ENCODE measurements around the gene PIGA.

Gene PIGA

GRCh38 chrX:15335135-15336022 is at the start of gene PIGA:
PIGA (minus strand) TSS chrX:15335523; CDS start chrX:15331930, 3,593 bp downstream.
- no peaks in the 10 kb centered on the region for H3K9me3 ChIP-seq
- H3K4me1 ChIP-seq (ENCODE audit: control insufficient read depth in 1 of 2, insufficient read depth in 1 of 2, low read depth in 1 of 2, low read length in 1 of 2): peaks cover 11 to 14% of the 10 kb centered on the region in 2 experiments
- peak within 1 kb of the TSS; percentile 81 for H3K27ac ChIP-seq
- peaks cover 11% of the 10 kb centered on the region for H3K36me3 ChIP-seq
- no peak for TF ChIP-seq CTCF (IDR thresholded peaks at IDR 0.05)
- H3K4me3 ChIP-seq (ENCODE audit: low read depth in 1 of 2, low read length in 1 of 2): peak within 1 kb of the TSS; percentile 65 to 82
- peaks cover 14% of the 10 kb centered on the region for H3K27me3 ChIP-seq

- no peaks in the 10 kb centered on the region for H3K36me3 ChIP-seq
- H3K27ac ChIP-seq: no peak within 1 kb of the TSS
- H3K4me1 ChIP-seq (ENCODE audit: control insufficient read depth in 1 of 2, insufficient read depth in 1 of 2, low read depth in 1 of 2, low read length in 1 of 2): no peaks in the 10 kb centered on the region
- no peak for TF ChIP-seq CTCF (IDR thresholded peaks at IDR 0.05)
- no peak within 1 kb of the TSS for H3K4me3 ChIP-seq (ENCODE audit: low read depth in 1 of 2, low read length in 1 of 2)
- H3K27me3 ChIP-seq: no peaks in the 10 kb centered on the region
- H3K9me3 ChIP-seq: no peaks in the 10 kb centered on the region
Observed at GRCh38 chrX:15384304-15384703, 49.0 kb upstream of the PIGA start, which contains the start of gene VEGFD. VEGFD (minus strand) TSS chrX:15384413; CDS start chrX:15383946, 467 bp downstream.

GRCh38 chrX:15382813-15383212 is 47.5 kb upstream of the PIGA start:
- no peak overlapping the region for H3K4me3 ChIP-seq (ENCODE audit: low read depth in 1 of 2, low read length in 1 of 2)
- no peak overlapping the region for H3K27ac ChIP-seq
- H3K27me3 ChIP-seq: no peaks in the 10 kb centered on the region
- H3K36me3 ChIP-seq: no peaks in the 10 kb centered on the region
- no peaks in the 10 kb centered on the region for H3K9me3 ChIP-seq
- TF ChIP-seq CTCF (IDR thresholded peaks at IDR 0.05): no peak
- no peaks in the 10 kb centered on the region for H3K4me1 ChIP-seq (ENCODE audit: control insufficient read depth in 1 of 2, insufficient read depth in 1 of 2, low read depth in 1 of 2, low read length in 1 of 2)

- Histone ChIP-seq H3K4me1 (ENCODE audit: control insufficient read depth in 1 of 2, insufficient read depth in 1 of 2, low read depth in 1 of 2, low read length in 1 of 2) (no peaks in the 10 kb centered on the region), H3K9me3 (no peaks in the 10 kb centered on the region), H3K36me3 (no peaks in the 10 kb centered on the region), H3K4me3 (ENCODE audit: low read depth in 1 of 2, low read length in 1 of 2) (no peak overlapping the region), H3K27me3 (no peaks in the 10 kb centered on the region), H3K27ac (no peak overlapping the region)
- TF ChIP-seq CTCF (IDR thresholded peaks at IDR 0.05): no peak
Observed at GRCh38 chrX:15376956-15377355, 41.6 kb upstream of the PIGA start.

- no peak overlapping the region for H3K27ac ChIP-seq
- H3K9me3 ChIP-seq: no peaks in the 10 kb centered on the region
- no peak overlapping the region for H3K4me3 ChIP-seq (ENCODE audit: low read depth in 1 of 2, low read length in 1 of 2)
- no peaks in the 10 kb centered on the region for H3K36me3 ChIP-seq
- H3K27me3 ChIP-seq: no peaks in the 10 kb centered on the region
- peaks cover 7 to 13% of the 10 kb centered on the region in 2 experiments for H3K4me1 ChIP-seq (ENCODE audit: control insufficient read depth in 1 of 2, insufficient read depth in 1 of 2, low read depth in 1 of 2, low read length in 1 of 2)
- no peak for TF ChIP-seq CTCF (IDR thresholded peaks at IDR 0.05)
Observed at GRCh38 chrX:15373976-15374375, 38.7 kb upstream of the PIGA start.
